Calu3 (cell line): Measurements from ENCODE around the gene BRF1. TPM values are rescaled to one million over a fixed set of nuclear protein-coding genes. Genes with fewer than 3 reads are reported as not detected.

Experiments
- BruUV-seq: library from RNA; stranded (reverse); fragments of 400-500 nt; replicated peaks from 2 replicates; lab custom pipeline; 2021; lab: Mats Ljungman, UMichigan
- CTCF ChIA-PET: fragments of 300-600 bp; sonication (Branson Sonifier 250); formaldehyde crosslinking; loops from one replicate; lab custom pipeline; 2022; ENCODE audit warnings: antibody characterized with exemption; lab: Charles Lee
- DNase-seq: peaks from one replicate; pipeline ENCODE4 v3.0.0; 2022
- H3K27ac Mint-ChIP-seq: one replicate; pipeline ENCODE4 v1.8.0; 2022; ENCODE audit warnings: mixed read lengths; ENCODE audit not compliant: unreplicated experiment
- H3K27me3 Mint-ChIP-seq: one replicate; pipeline ENCODE4 v1.8.0; 2022; ENCODE audit warnings: mixed read lengths; ENCODE audit not compliant: unreplicated experiment
- H3K36me3 Mint-ChIP-seq: one replicate; pipeline ENCODE4 v1.8.0; 2022; ENCODE audit warnings: mild to moderate bottlenecking, moderate library complexity, mixed read lengths; ENCODE audit not compliant: insufficient read depth, unreplicated experiment
- H3K4me1 Mint-ChIP-seq: one replicate; pipeline ENCODE4 v1.8.0; 2022; ENCODE audit warnings: mild to moderate bottlenecking, low read depth, mixed read lengths; ENCODE audit not compliant: unreplicated experiment
- H3K4me3 Mint-ChIP-seq: one replicate; pipeline ENCODE4 v1.8.0; 2022; ENCODE audit warnings: mild to moderate bottlenecking, low read depth, moderate library complexity, mixed read lengths; ENCODE audit not compliant: unreplicated experiment
- H3K9me3 Mint-ChIP-seq: one replicate; pipeline ENCODE4 v1.8.0; 2022; ENCODE audit warnings: low read depth, mixed read lengths; ENCODE audit not compliant: unreplicated experiment
- intact Hi-C: fragments of 100-400 bp; cut with micrococcal nuclease; formaldehyde crosslinking; loops from one replicate; pipeline ENCODE4 v1.10.0; 2022; ENCODE audit not compliant: unreplicated experiment
- total RNA-seq: library from RNA; stranded (reverse); gene quantifications from 2 replicates; pipeline ENCODE4 v1.2.3, GENCODE V29; 2022
- TF ChIP-seq, protein P1 (sequence below): fragments of 200-600 bp; IDR thresholded peaks from one replicate; pipeline ENCODE4 v1.8.0; 2022; ENCODE audit warnings: antibody characterized with exemption; ENCODE audit not compliant: unreplicated experiment

Gene BRF1
- total RNA-seq, 1 experiment from 2014 or later = 38.4 TPM

DNA sequence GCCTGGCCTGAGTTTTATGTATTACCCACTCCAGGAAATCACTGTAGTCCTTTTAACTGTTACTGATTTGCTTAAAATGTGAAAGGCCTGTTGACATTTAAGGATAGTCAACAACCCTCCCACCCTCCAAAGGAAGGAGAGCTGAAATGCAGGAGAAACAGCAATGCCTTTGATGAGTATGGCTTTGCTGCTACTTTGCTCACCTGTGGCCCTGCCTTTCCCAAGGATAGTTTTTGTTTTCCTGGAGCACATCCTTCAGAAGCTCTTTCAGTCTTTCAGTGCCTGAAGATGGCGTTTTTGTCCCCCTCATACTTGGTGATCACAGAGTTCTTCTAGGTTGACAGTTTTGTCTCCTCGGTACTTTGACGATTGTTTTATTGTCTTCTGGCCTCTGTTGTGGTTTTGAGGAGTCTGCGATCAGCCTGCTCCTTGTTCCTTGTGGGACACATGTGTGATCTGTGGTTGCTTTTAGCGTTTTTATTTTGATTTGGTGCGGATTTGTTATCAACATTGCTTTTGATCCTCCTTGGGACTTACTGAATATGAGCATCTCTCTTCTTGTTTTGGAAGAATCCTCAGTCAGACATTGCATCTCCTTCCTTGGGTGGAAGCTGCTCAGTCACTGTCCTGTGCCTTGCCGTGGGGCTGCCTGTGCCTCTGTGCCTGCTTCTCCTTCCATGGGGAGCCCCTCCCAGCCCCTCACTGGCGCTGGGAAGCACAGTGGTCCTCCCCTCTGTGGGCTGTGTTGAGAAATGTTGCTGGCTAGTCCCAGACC lies 31.0 kb upstream of the BRF1 start:
- intact Hi-C loops = no loop called here
- H3K4me3 Mint-ChIP-seq = no peak overlapping the region
- H3K27ac Mint-ChIP-seq = no peak overlapping the region
- no TSS peak for BruUV-seq
- TF ChIP-seq, protein P1, sequence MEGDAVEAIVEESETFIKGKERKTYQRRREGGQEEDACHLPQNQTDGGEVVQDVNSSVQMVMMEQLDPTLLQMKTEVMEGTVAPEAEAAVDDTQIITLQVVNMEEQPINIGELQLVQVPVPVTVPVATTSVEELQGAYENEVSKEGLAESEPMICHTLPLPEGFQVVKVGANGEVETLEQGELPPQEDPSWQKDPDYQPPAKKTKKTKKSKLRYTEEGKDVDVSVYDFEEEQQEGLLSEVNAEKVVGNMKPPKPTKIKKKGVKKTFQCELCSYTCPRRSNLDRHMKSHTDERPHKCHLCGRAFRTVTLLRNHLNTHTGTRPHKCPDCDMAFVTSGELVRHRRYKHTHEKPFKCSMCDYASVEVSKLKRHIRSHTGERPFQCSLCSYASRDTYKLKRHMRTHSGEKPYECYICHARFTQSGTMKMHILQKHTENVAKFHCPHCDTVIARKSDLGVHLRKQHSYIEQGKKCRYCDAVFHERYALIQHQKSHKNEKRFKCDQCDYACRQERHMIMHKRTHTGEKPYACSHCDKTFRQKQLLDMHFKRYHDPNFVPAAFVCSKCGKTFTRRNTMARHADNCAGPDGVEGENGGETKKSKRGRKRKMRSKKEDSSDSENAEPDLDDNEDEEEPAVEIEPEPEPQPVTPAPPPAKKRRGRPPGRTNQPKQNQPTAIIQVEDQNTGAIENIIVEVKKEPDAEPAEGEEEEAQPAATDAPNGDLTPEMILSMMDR = no peak
- no peaks in the 10 kb centered on the region for H3K4me1 Mint-ChIP-seq
- no peaks in the 10 kb centered on the region for H3K9me3 Mint-ChIP-seq
- CTCF ChIA-PET = no interaction called here
- no peak for DNase-seq
- peaks cover 6% of the 10 kb centered on the region for H3K36me3 Mint-ChIP-seq
- H3K27me3 Mint-ChIP-seq = no peaks in the 10 kb centered on the region

DNA sequence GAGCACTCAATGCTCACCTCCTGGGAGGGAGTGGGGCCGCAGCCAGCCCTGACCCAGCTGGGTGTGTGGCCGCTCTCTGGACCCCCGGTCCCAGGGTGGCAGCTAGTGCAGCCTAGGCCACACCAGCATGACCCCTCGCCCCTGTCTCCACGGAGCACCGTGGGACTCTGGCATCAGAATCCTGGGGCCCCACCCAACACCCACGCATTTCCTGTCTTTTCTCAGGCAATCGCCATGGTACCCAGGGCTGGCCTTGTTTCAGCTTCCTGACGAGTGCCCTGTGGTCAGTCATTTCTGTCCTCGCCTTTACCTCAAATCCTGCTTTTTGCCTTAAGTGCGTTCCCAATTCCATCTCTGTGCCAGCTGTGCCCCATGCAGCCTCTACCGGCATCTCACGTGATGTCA lies 29.7 kb upstream of the BRF1 start:
- H3K9me3 Mint-ChIP-seq = no peaks in the 10 kb centered on the region
- CTCF ChIA-PET = no interaction called here
- H3K4me3 Mint-ChIP-seq = no peak overlapping the region
- intact Hi-C loops = no loop called here
- BruUV-seq = no TSS peak
- no peaks in the 10 kb centered on the region for H3K4me1 Mint-ChIP-seq
- TF ChIP-seq, protein P1 = no peak
- H3K27me3 Mint-ChIP-seq = no peaks in the 10 kb centered on the region
- H3K27ac Mint-ChIP-seq = no peak overlapping the region
- peak; percentile 17 for DNase-seq
- peaks cover 6% of the 10 kb centered on the region for H3K36me3 Mint-ChIP-seq

DNA sequence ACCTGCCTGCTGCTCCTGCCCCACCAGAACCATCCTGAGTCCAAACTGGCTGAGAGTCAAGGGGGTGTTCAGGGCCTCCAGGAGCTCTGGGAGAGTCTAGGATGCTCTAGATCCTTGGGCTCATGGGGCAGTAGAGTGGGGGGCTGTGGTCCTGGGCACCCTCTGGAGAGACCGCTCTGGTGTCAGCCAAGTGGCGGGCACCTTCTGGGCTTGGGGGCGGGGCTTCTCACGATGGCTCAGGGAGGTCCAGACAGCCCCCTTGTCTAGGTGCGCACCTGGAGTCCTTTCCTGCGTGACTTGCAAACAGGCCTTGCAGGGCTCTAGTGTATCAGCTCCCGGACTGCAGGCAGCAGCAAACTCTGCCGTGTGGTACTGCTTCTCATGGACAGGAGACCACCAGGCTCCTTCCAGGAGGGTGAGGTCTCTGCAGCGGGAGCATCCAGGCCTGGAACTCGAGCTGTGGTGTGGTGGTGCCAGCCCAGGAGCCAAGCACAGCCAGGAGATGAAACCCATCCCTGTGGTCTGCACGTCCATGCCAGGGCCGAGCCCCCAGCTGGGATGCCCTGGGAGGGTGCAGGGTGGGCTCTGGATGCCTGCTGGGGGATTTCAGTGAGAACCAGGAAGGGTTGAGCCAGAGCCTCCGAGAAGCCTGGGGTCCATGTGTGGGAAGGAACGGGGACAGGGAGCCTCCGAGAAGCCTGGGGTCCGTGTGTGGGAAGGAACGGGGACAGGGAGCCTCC lies 28.8 kb upstream of the BRF1 start:
- intact Hi-C loops = no loop called here
- TF ChIP-seq, protein P1 = no peak
- DNase-seq = no peak
- H3K27ac Mint-ChIP-seq = no peak overlapping the region
- H3K27me3 Mint-ChIP-seq = no peaks in the 10 kb centered on the region
- H3K4me1 Mint-ChIP-seq = no peaks in the 10 kb centered on the region
- H3K4me3 Mint-ChIP-seq = no peak overlapping the region
- H3K36me3 Mint-ChIP-seq = peaks cover 6% of the 10 kb centered on the region
- CTCF ChIA-PET = no interaction called here
- H3K9me3 Mint-ChIP-seq = no peaks in the 10 kb centered on the region
- BruUV-seq = no TSS peak

DNA sequence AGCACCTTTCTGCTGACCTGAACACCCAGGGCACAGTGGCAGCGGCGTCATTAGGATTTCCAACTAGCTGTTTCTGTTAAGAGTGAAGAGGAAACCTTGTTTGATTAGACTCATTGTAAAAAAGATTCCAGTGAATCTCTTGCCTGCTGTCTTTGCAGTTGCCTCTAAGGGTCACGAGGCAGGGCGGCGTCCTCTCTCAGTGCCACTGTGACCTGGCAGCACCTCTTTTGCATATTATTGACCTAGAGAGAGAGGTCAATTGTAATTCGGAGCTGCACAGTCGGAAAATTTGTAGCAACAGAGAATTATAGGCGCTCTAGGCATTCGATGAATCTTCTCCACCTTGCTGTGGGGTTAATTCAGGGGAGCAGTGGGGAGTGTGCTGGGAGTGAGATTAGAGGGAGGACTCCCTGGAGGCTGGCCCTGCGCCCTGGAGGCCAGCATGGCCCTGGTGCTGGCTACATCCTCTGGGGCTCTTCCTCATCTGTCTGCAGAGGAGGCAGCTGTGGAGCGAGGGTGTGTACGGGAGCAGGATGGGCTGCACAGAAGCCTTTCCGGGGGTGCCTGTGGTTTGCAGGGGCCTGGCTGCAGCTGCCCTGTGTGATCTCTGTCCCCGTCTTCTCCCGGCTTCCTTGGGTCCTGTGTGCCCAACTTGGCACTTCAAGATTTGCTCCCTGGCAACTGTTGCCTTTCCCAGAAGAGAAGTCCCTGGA lies 28.0 kb upstream of the BRF1 start:
- no TSS peak for BruUV-seq
- no peak for DNase-seq
- no peak overlapping the region for H3K4me3 Mint-ChIP-seq
- no peak overlapping the region for H3K27ac Mint-ChIP-seq
- no peaks in the 10 kb centered on the region for H3K27me3 Mint-ChIP-seq
- H3K9me3 Mint-ChIP-seq = no peaks in the 10 kb centered on the region
- CTCF ChIA-PET = no interaction called here
- TF ChIP-seq, protein P1 = no peak
- peaks cover 6% of the 10 kb centered on the region for H3K36me3 Mint-ChIP-seq
- intact Hi-C loops = no loop called here
- H3K4me1 Mint-ChIP-seq = no peaks in the 10 kb centered on the region
